Panc1 (cell line): ENCODE measurements around the gene TCEAL1. TPM values are rescaled to one million over a fixed set of nuclear protein-coding genes. Genes with fewer than 3 reads are reported as not detected.

Experiments used
- ATAC-seq: fragments of 200-7000 bp; cut with Tn5 transposase; 2 replicates; pipeline ENCODE4 v1.9.1; 2020; ENCODE audit warnings: mild to moderate bottlenecking, moderate library complexity
- BruUV-seq: library from RNA; stranded (reverse); fragments of 400-500 nt; replicated peaks from 2 replicates; lab custom pipeline; 2021; lab: Mats Ljungman, UMichigan
- CTCF ChIA-PET: fragments of 300-600 bp; sonication (Branson Sonifier 250); formaldehyde crosslinking; loops from one replicate; lab custom pipeline; 2022; ENCODE audit warnings: antibody characterized with exemption; lab: Charles Lee
- POLR2A ChIA-PET: fragments of 300-600 bp; sonication (Branson Sonifier 250); formaldehyde crosslinking; loops from one replicate; lab custom pipeline; 2022; ENCODE audit warnings: antibody characterized with exemption; lab: Charles Lee
- DNase-seq: peaks from one replicate; pipeline ENCODE4 v3.0.0-alpha.2; 2010; ENCODE audit warnings: low read depth, low spot score
- H3K27ac ChIP-seq: 2 replicates; pipeline ENCODE4 v1.5.1; 2011; ENCODE audit warnings: mild to moderate bottlenecking, low read length, inconsistent platforms
- H3K27me3 ChIP-seq: fragments of 200-500 bp; sonication (Bioruptor generic); 2 replicates; pipeline ENCODE4 v1.6.0; 2014; ENCODE audit warnings: low read length, inconsistent platforms; ENCODE audit not compliant: control insufficient read depth, insufficient read depth
- H3K36me3 ChIP-seq: fragments of 200-500 bp; sonication (Bioruptor generic); 2 replicates; pipeline ENCODE4 v1.5.1; 2014; ENCODE audit warnings: inconsistent platforms, mild to moderate bottlenecking, low read length, moderate library complexity; ENCODE audit not compliant: control insufficient read depth, insufficient read depth
- H3K4me1 ChIP-seq: 2 replicates; pipeline ENCODE4 v1.5.1; 2011; ENCODE audit warnings: inconsistent platforms, mild to moderate bottlenecking, low read length, moderate library complexity; ENCODE audit not compliant: control insufficient read depth, insufficient read depth
- H3K4me3 ChIP-seq, 2 experiments: 2 replicates each; pipeline ENCODE4 v1.5.1; 2011 to 2012; ENCODE audit warnings: low read depth in 2 of 2, low read length in 2 of 2, mild to moderate bottlenecking in 2 of 2, inconsistent platforms in 1 of 2, moderate library complexity in 1 of 2
- H3K9me3 ChIP-seq: fragments of 200-500 bp; sonication (Bioruptor generic); 2 replicates; pipeline ENCODE4 v1.5.1; 2014; ENCODE audit warnings: low read depth, mild to moderate bottlenecking, inconsistent platforms, low read length, moderate library complexity; ENCODE audit not compliant: control insufficient read depth, insufficient read depth
- CTCF ChIP-seq: fragments of 450-650 bp; IDR thresholded peaks from 2 replicates; pipeline ENCODE4 v1.5.1; 2017; ENCODE audit warnings: mild to moderate bottlenecking
- POLR2AphosphoS5 ChIP-seq: IDR thresholded peaks from 2 replicates; pipeline ENCODE4 v1.6.1; 2012; ENCODE audit warnings: mild to moderate bottlenecking, low read depth, low read length, moderate library complexity
- SIN3A ChIP-seq: IDR thresholded peaks from 2 replicates; pipeline ENCODE4 v1.6.1; 2012; ENCODE audit warnings: low read depth, mild to moderate bottlenecking, low read length, moderate library complexity, borderline replicate concordance; ENCODE audit not compliant: insufficient read depth
- TCF7L2 ChIP-seq: IDR thresholded peaks from 2 replicates; pipeline ENCODE4 v1.6.1; 2011; ENCODE audit warnings: mild to moderate bottlenecking, low read depth, low read length, inconsistent platforms
- in situ Hi-C: cut with HindIII; loops from 2 replicates; pipeline ENCODE4 v1.10.0; 2016; ENCODE audit warnings: low sequenced_read_pairs, low pct_unique_long_range_greater_than_20kb
- intact Hi-C: fragments of 100-400 bp; cut with micrococcal nuclease; formaldehyde crosslinking; loops from one replicate; pipeline ENCODE4 v1.10.0; 2022; ENCODE audit not compliant: unreplicated experiment
- total RNA-seq: library from RNA; stranded (reverse); gene quantifications from one replicate; pipeline ENCODE4 v1.2.1, GENCODE V29; 2021; ENCODE audit not compliant: unreplicated experiment
- TF ChIP-seq, protein P1 (sequence below), 2 experiments: IDR thresholded peaks; 2 replicates each; pipeline ENCODE4 v1.6.1; 2011 to 2012; ENCODE audit warnings: low read depth in 2 of 2, control low read depth in 1 of 2, low read length in 1 of 2, mild to moderate bottlenecking in 1 of 2, moderate library complexity in 1 of 2; ENCODE audit not compliant: insufficient read depth in 1 of 2

Gene TCEAL1
- total RNA-seq, 1 experiment from 2014 or later: 31.7 TPM

GRCh38 chrX:103614999-103615398, 13.8 kb upstream of the TCEAL1 start:
- no peak overlapping the region for H3K27ac ChIP-seq
- no TSS peak for BruUV-seq
- no peaks in the 10 kb centered on the region for H3K9me3 ChIP-seq
- TF ChIP-seq TCF7L2: no peak
- no peak for TF ChIP-seq SIN3A
- TF ChIP-seq CTCF: no peak
- TF ChIP-seq, protein P1, sequence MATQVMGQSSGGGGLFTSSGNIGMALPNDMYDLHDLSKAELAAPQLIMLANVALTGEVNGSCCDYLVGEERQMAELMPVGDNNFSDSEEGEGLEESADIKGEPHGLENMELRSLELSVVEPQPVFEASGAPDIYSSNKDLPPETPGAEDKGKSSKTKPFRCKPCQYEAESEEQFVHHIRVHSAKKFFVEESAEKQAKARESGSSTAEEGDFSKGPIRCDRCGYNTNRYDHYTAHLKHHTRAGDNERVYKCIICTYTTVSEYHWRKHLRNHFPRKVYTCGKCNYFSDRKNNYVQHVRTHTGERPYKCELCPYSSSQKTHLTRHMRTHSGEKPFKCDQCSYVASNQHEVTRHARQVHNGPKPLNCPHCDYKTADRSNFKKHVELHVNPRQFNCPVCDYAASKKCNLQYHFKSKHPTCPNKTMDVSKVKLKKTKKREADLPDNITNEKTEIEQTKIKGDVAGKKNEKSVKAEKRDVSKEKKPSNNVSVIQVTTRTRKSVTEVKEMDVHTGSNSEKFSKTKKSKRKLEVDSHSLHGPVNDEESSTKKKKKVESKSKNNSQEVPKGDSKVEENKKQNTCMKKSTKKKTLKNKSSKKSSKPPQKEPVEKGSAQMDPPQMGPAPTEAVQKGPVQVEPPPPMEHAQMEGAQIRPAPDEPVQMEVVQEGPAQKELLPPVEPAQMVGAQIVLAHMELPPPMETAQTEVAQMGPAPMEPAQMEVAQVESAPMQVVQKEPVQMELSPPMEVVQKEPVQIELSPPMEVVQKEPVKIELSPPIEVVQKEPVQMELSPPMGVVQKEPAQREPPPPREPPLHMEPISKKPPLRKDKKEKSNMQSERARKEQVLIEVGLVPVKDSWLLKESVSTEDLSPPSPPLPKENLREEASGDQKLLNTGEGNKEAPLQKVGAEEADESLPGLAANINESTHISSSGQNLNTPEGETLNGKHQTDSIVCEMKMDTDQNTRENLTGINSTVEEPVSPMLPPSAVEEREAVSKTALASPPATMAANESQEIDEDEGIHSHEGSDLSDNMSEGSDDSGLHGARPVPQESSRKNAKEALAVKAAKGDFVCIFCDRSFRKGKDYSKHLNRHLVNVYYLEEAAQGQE (IDR thresholded peaks at IDR 0.05; ENCODE audit: insufficient read depth in 1 of 2, low read depth in 2 of 2, low read length in 1 of 2): no peak
- no peak for TF ChIP-seq POLR2AphosphoS5
- ATAC-seq: peak; percentile 71
- no peaks in the 10 kb centered on the region for H3K36me3 ChIP-seq
- intact Hi-C loops: no loop called here
- no peak for DNase-seq
- no peaks in the 10 kb centered on the region for H3K27me3 ChIP-seq
- in situ Hi-C loops: no loop called here
- ChIA-PET CTCF (interaction anchor here (1.2 kb wide), 1 partner anchor 15 kb away, joined by 3 read pairs; no protein-coding TSS in a partner anchor), POLR2A (no interaction called here)
- H3K4me1 ChIP-seq: no peaks in the 10 kb centered on the region; the same call in 1 of the 2 replicates
- H3K4me3 ChIP-seq: no peak overlapping the region

DNA sequence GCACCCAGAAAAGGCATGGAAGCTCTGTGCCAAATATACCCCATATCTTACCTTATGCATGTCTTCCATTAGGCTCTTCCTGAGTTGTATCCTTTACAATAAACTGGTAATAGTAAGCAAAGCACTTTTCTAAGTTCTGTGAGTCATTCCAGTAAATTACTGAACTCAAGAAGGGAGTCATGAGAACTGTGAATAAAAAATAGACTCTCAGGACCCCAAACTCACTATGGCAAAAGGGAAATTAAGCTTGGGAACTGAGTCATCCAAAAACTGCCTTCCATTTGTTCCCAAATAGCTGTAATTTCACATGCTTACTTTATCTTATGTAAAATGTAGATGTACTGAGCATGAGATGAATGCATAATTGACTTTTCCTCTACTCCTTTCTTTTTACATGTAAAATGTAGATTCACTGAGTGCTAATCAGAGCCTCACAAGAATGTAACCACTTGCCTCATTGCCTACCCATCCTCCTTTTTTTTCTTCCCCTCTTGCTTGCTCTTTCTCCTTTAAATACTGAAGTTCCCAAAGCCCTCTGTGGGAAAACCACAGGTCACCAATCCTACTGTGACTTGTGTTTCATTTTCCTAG, 12.9 kb upstream of the TCEAL1 start:
- no TSS peak for BruUV-seq
- DNase-seq (no peak), ATAC-seq (no peak)
- Histone ChIP-seq H3K4me3 (no peak overlapping the region), H3K27me3 (no peaks in the 10 kb centered on the region), H3K27ac (no peak overlapping the region), H3K4me1 (no peaks in the 10 kb centered on the region; the same call in 1 of the 2 replicates), H3K36me3 (no peaks in the 10 kb centered on the region), H3K9me3 (no peaks in the 10 kb centered on the region)
- ChIA-PET POLR2A (no interaction called here), CTCF (interaction anchor here (1.2 kb wide), 1 partner anchor 14 kb away, joined by 3 read pairs; no protein-coding TSS in a partner anchor)
- in situ Hi-C loops (no loop called here), intact Hi-C loops (no loop called here)
- TF ChIP-seq TCF7L2 (no peak), POLR2AphosphoS5 (no peak), CTCF (no peak), SIN3A (no peak)
- TF ChIP-seq, protein P1 (IDR thresholded peaks at IDR 0.05; ENCODE audit: insufficient read depth in 1 of 2, low read depth in 2 of 2, low read length in 1 of 2): no peak
